ENCODE results near the gene RNF8. TPM values are rescaled to one million over a fixed set of nuclear protein-coding genes. Genes with fewer than 3 reads are reported as not detected.

RNF8 gene, protein sequence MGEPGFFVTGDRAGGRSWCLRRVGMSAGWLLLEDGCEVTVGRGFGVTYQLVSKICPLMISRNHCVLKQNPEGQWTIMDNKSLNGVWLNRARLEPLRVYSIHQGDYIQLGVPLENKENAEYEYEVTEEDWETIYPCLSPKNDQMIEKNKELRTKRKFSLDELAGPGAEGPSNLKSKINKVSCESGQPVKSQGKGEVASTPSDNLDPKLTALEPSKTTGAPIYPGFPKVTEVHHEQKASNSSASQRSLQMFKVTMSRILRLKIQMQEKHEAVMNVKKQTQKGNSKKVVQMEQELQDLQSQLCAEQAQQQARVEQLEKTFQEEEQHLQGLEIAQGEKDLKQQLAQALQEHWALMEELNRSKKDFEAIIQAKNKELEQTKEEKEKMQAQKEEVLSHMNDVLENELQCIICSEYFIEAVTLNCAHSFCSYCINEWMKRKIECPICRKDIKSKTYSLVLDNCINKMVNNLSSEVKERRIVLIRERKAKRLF
- total RNA-seq: 10 to 100 TPM in 2 of 4 donors, 1 to 10 TPM in 2; 2.2 to 12.9 (median 9.0) TPM

DNA sequence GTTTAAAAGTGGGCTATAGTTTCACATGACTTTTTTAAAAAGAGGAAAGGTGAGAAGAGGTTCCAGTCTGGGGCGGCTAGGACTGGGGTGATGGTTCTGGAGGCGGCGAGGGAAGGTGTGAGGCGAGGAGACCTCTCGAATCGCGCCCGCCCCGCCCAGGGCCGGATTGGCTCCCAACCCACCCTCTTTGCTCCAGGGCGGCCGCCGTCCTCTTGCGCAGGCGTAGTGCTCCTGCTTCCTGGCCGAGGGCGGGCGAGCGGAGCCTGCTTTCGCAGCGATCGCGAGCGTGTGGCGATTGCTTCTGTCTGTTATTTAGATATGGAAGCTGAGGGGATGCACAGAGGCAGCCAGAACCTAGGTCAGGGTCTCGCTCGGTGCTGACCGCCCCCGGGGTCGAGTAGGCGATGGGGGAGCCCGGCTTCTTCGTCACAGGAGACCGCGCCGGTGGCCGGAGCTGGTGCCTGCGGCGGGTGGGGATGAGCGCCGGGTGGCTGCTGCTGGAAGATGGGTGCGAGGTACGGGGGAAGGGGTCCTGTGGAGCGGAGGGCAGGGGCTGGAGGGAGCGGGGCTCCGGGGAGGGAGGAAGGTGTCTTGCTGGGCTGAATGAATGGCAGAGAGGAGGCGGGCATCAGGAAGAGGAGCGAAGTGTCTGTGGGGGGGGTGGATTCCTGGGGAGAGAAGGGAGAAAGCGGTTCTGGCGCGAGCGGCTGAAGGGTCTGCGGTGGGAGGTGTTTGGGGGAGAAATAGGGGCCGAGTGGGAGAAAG lies at the start of gene RNF8:
RNF8 (plus strand) TSS at position 223 of the 765 bp plus-strand sequence; CDS start at position 405, 182 bp downstream.
- no peak for TF ChIP-seq EP300 (IDR thresholded peaks at IDR 0.05; ENCODE audit: low read depth)
- TF ChIP-seq, protein P1, sequence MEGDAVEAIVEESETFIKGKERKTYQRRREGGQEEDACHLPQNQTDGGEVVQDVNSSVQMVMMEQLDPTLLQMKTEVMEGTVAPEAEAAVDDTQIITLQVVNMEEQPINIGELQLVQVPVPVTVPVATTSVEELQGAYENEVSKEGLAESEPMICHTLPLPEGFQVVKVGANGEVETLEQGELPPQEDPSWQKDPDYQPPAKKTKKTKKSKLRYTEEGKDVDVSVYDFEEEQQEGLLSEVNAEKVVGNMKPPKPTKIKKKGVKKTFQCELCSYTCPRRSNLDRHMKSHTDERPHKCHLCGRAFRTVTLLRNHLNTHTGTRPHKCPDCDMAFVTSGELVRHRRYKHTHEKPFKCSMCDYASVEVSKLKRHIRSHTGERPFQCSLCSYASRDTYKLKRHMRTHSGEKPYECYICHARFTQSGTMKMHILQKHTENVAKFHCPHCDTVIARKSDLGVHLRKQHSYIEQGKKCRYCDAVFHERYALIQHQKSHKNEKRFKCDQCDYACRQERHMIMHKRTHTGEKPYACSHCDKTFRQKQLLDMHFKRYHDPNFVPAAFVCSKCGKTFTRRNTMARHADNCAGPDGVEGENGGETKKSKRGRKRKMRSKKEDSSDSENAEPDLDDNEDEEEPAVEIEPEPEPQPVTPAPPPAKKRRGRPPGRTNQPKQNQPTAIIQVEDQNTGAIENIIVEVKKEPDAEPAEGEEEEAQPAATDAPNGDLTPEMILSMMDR (IDR thresholded peaks at IDR 0.05): no peak
- TF ChIP-seq POLR2A (IDR thresholded peaks at IDR 0.05): peak; percentile 59
- TF ChIP-seq POLR2AphosphoS5 (IDR thresholded peaks at IDR 0.05): peak; percentile 61 to 79 (median 70)
- Histone ChIP-seq H3K27ac (peak within 1 kb of the TSS; percentile 70 to 84 (median 77)), H3K27me3 (no peaks in the 10 kb centered on the region), H3K4me3 (peak within 1 kb of the TSS; percentile 81 to 98 (median 90)), H3K36me3 (no peaks in the 10 kb centered on the region), H3K9me3 (no peaks in the 10 kb centered on the region), H3K4me1 (peaks cover 0 to 16% (median 8%) of the 10 kb centered on the region in 4 donors)
- peak; percentile 94 for DNase-seq
- intact Hi-C loops (cut with DNase I; ENCODE audit: low total_unique reads) (no loop called here), in situ Hi-C loops (cut with MboI; ENCODE audit: low pct_ligation_motif_present in 1 of 4, low pct_unique_long_range_greater_than_20kb in 1 of 4, low sequenced_read_pairs in 3 of 4) (no loop called here)
- WGBS, 2 donors (ENCODE audit: low coverage in 1 of 2): 0 to 1% methylated on average over 5 to 54 of the region's 54 CpGs

DNA sequence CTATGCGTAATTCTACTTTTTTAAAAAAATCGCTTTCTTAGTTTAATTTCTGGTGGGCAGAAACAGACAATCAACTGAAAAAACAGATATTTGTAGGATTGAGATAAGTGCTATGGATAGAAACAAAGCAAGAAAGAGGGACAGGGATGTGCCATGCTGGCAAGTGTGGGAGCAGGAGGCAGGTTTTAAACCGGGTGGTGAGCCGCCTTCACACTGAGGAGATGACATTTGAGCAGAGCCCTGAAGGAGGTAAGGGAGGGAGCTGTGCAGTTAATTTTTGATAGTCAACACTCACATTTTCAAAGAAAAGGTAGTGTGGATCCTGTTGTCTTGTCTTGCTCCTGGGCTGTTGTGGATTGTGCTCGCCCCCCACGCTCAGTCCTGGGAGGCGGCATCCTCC lies 49.0 kb upstream of the RNF8 start:
- intact Hi-C loops (cut with DNase I; ENCODE audit: low total_unique reads): no loop called here
- H3K9me3 ChIP-seq: no peaks in the 10 kb centered on the region
- DNase-seq: no peak
- no peaks in the 10 kb centered on the region for H3K27me3 ChIP-seq
- TF ChIP-seq, protein P1 (IDR thresholded peaks at IDR 0.05): no peak
- TF ChIP-seq EP300 (IDR thresholded peaks at IDR 0.05; ENCODE audit: low read depth): no peak
- no peak for TF ChIP-seq POLR2AphosphoS5 (IDR thresholded peaks at IDR 0.05)
- TF ChIP-seq POLR2A (IDR thresholded peaks at IDR 0.05): no peak
- in situ Hi-C loops (cut with MboI; ENCODE audit: low pct_ligation_motif_present in 1 of 4, low pct_unique_long_range_greater_than_20kb in 1 of 4, low sequenced_read_pairs in 3 of 4): no loop called here
- no peak overlapping the region for H3K27ac ChIP-seq
- H3K4me3 ChIP-seq: no peak overlapping the region
- H3K36me3 ChIP-seq: peaks cover 0 to 12% (median 3%) of the 10 kb centered on the region in 4 donors
- WGBS, 2 donors (ENCODE audit: low coverage in 1 of 2): 97 to 98% methylated on average over 4 to 7 of the region's 7 CpGs
- peaks cover 0 to 12% (median 4%) of the 10 kb centered on the region in 4 donors for H3K4me1 ChIP-seq

DNA sequence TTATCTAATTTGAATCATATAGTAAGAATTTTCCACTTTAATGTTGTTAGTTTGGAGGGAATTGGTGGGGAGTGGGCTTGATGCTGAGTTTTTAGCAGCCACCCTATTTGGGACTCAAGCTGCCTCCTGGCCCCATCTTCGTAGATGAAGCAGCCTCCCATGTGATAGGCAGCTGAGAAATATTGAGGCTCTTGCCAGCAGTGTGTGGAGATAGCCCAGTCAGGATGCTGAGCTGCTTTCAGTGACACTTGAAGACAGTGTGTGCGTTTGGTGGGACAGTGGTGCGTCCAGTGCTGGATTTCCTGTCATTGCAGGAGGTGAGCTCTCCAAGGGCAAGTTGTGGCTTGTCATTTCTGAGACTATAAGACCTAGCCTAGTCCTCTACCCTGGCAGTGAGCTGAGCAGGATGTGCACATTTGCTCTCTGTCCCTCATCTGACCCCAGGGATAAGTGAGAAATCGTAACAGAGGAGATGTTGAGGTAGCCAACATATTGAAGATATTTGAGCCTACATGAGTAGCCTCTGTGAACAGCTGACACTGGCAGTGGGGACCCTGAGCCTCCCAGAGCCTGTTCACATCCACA lies 47.9 kb upstream of the RNF8 start:
- in situ Hi-C loops (cut with MboI; ENCODE audit: low pct_ligation_motif_present in 1 of 4, low pct_unique_long_range_greater_than_20kb in 1 of 4, low sequenced_read_pairs in 3 of 4): no loop called here
- intact Hi-C loops (cut with DNase I; ENCODE audit: low total_unique reads): no loop called here
- WGBS, 2 donors (ENCODE audit: low coverage in 1 of 2): 97% methylated on average over 4 of the region's 4 CpGs; no CpG with 5 or more reads in 1 of the 2 donors
- H3K4me1 ChIP-seq: peaks cover 0 to 12% (median 4%) of the 10 kb centered on the region in 4 donors
- H3K27ac ChIP-seq: no peak overlapping the region
- TF ChIP-seq EP300 (IDR thresholded peaks at IDR 0.05; ENCODE audit: low read depth): no peak
- TF ChIP-seq POLR2AphosphoS5 (IDR thresholded peaks at IDR 0.05): no peak
- TF ChIP-seq, protein P1 (IDR thresholded peaks at IDR 0.05): no peak
- TF ChIP-seq POLR2A (IDR thresholded peaks at IDR 0.05): no peak
- H3K27me3 ChIP-seq: no peaks in the 10 kb centered on the region
- H3K4me3 ChIP-seq: no peak overlapping the region
- H3K36me3 ChIP-seq: peaks cover 0 to 12% (median 3%) of the 10 kb centered on the region in 4 donors
- DNase-seq: no peak
- no peaks in the 10 kb centered on the region for H3K9me3 ChIP-seq

Data from transverse colon (tissue), 4 donors.